ENCODE results near the gene TMPRSS5. TPM values are rescaled to one million over a fixed set of nuclear protein-coding genes. Genes with fewer than 3 reads are reported as not detected.

TMPRSS5 gene
- 0.08 to 0.16 TPM (median 0.12 TPM) in 4 of 5 replicates, not detected in the other for total RNA-seq (2022; extraction: Qiagen RNA extraction; ENCODE audit: low read depth)

DNA sequence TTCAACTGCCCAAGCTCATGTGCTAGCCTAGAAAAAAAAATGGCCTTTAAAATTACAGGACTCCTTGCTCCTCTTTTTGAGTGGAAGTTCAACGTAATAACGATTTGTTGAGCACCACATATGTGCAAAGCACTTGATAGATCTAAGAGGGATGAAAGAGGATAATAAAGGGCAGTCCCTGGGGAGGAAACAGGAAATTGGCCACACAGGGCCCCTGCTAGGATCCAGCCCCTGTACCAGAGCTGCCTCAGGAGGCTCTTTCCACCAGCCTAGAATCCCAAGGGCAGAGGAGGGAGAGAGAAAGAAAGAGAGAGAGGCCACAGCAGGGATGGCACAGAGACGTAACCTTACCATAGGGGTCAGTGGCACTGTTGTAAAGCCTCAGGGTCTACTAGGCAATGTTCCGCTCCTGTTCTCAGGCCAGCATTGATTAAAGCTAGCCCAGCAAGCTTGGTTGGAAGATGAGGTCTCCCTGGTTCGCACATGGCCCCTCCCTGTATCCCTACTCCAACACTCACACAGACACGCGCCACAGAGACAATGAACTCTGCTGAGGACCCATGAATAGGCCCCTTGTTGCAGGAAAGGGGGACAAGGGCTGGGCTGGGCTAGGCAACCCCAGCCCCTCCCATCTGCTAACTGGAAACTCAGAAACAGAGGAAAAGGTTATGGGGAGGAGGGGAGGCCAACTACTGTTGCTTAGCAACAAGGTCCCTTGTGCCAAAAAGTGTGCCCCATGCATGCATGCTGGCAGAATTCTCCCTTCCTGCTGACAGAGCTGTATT is at the start of gene TMPRSS5:
TSS of gene TMPRSS5 (minus strand) at position 438 of the 785 bp plus-strand sequence. CDS start at position 354, 84 bp downstream.

Other genes starting within 250 kb of the TMPRSS5 start
- 0.03 TPM in 1 of 5 replicates, not detected in the others for gene DRD2, start 230.9 kb downstream of the TMPRSS5 start, total RNA-seq (2022; extraction: Qiagen RNA extraction; ENCODE audit: low read depth)
- gene ZW10, start 67.4 kb upstream of the TMPRSS5 start, total RNA-seq (2022; extraction: Qiagen RNA extraction; ENCODE audit: low read depth), result 12.0 to 14.7 TPM (median 13.8 TPM) in 5 replicates
- gene CLDN25, start 73.5 kb upstream of the TMPRSS5 start, total RNA-seq (2022; extraction: Qiagen RNA extraction; ENCODE audit: low read depth), result not detected in 5 replicates
- 12.5 to 23.6 TPM (median 17.7 TPM) in 5 replicates for gene USP28, start 169.3 kb upstream of the TMPRSS5 start, total RNA-seq (2022; extraction: Qiagen RNA extraction; ENCODE audit: low read depth)
- gene HTR3B, start 198.5 kb upstream of the TMPRSS5 start, total RNA-seq (2022; extraction: Qiagen RNA extraction; ENCODE audit: low read depth), result not detected in 5 replicates

Data from A549 treated with CpdA at 1 μM for 4 hours (cell line).